ENCODE data around the gene CBFA2T2.

Gene CBFA2T2

GRCh38 chr20:33515569-33516216 is 25.8 kb downstream of the CBFA2T2 start:
- DNase-seq, result no peak
- H3K9me3 ChIP-seq (ENCODE audit: severe bottlenecking), result no peaks in the 10 kb centered on the region
- no peaks in the 10 kb centered on the region for H3K27me3 ChIP-seq (ENCODE audit: insufficient read depth, low read depth, severe bottlenecking)
- no peak overlapping the region for H3K27ac ChIP-seq
- peaks cover 3% of the 10 kb centered on the region; the same call in 1 of the 2 replicates for H3K36me3 ChIP-seq
- H3K4me3 ChIP-seq (ENCODE audit: low read depth, low read length), result no peak overlapping the region
- peak; percentile 13; the same call in 1 of the 2 replicates for TF ChIP-seq CTCF (IDR thresholded peaks at IDR 0.05; ENCODE audit: low read depth, low read length)

GRCh38 chr20:33516882-33517281 is 27.0 kb downstream of the CBFA2T2 start:
- H3K27me3 ChIP-seq (ENCODE audit: insufficient read depth, low read depth, severe bottlenecking), result no peaks in the 10 kb centered on the region
- H3K36me3 ChIP-seq, result peaks cover 3% of the 10 kb centered on the region; the same call in 1 of the 2 replicates
- no peak for TF ChIP-seq CTCF (IDR thresholded peaks at IDR 0.05; ENCODE audit: low read depth, low read length)
- no peak overlapping the region for H3K27ac ChIP-seq
- DNase-seq, result no peak
- no peak overlapping the region for H3K4me3 ChIP-seq (ENCODE audit: low read depth, low read length)
- H3K9me3 ChIP-seq (ENCODE audit: severe bottlenecking), result no peaks in the 10 kb centered on the region

- no peak overlapping the region for H3K4me3 ChIP-seq (ENCODE audit: low read depth, low read length)
- DNase-seq, result no peak
- no peaks in the 10 kb centered on the region for H3K9me3 ChIP-seq (ENCODE audit: severe bottlenecking)
- TF ChIP-seq CTCF (IDR thresholded peaks at IDR 0.05; ENCODE audit: low read depth, low read length), result no peak
- no peak overlapping the region for H3K27ac ChIP-seq
- H3K27me3 ChIP-seq (ENCODE audit: insufficient read depth, low read depth, severe bottlenecking), result no peaks in the 10 kb centered on the region
- H3K36me3 ChIP-seq, result peaks cover 3% of the 10 kb centered on the region; the same call in 1 of the 2 replicates
Measured at GRCh38 chr20:33518071-33518470, 28.2 kb downstream of the CBFA2T2 start.

GRCh38 chr20:33521461-33521860 is 31.6 kb downstream of the CBFA2T2 start:
- Histone ChIP-seq H3K4me3 (ENCODE audit: low read depth, low read length) (no peak overlapping the region), H3K27me3 (ENCODE audit: insufficient read depth, low read depth, severe bottlenecking) (no peaks in the 10 kb centered on the region), H3K36me3 (peaks cover 9% of the 10 kb centered on the region; the same call in 1 of the 2 replicates), H3K27ac (no peak overlapping the region), H3K9me3 (ENCODE audit: severe bottlenecking) (no peaks in the 10 kb centered on the region)
- TF ChIP-seq CTCF (IDR thresholded peaks at IDR 0.05; ENCODE audit: low read depth, low read length), result no peak
- no peak for DNase-seq

- TF ChIP-seq CTCF (IDR thresholded peaks at IDR 0.05; ENCODE audit: low read depth, low read length), result no peak
- Histone ChIP-seq H3K27me3 (ENCODE audit: insufficient read depth, low read depth, severe bottlenecking) (no peaks in the 10 kb centered on the region), H3K4me3 (ENCODE audit: low read depth, low read length) (no peak overlapping the region), H3K36me3 (peaks cover 12% of the 10 kb centered on the region; the same call in 1 of the 2 replicates), H3K9me3 (ENCODE audit: severe bottlenecking) (no peaks in the 10 kb centered on the region), H3K27ac (no peak overlapping the region)
- no peak for DNase-seq
Measured at GRCh38 chr20:33522256-33522820, 32.4 kb downstream of the CBFA2T2 start.
